Measurements from ENCODE around the gene NDOR1. TPM values are rescaled to one million over a fixed set of nuclear protein-coding genes. Genes with fewer than 3 reads are reported as not detected.

The NDOR1 gene
- total RNA-seq, result 27.0 TPM

- peak within 1 kb of the TSS; percentile 77 to 83 for H3K27ac ChIP-seq
- no peak for TF ChIP-seq CTCF (IDR thresholded peaks at IDR 0.05)
- no peaks in the 10 kb centered on the region for H3K36me3 ChIP-seq
- H3K4me1 ChIP-seq, result peaks cover 25 to 36% of the 10 kb centered on the region in 2 donors
- no peaks in the 10 kb centered on the region for H3K27me3 ChIP-seq
- H3K9me3 ChIP-seq, result no peaks in the 10 kb centered on the region
- intact Hi-C loops (cut with DNase I), result loop anchor here (1.0 kb wide), 2 partner anchors 17 to 36 kb away; partner anchors contain the start of genes ANAPC2, SSNA1 and TUBB4B
- peak within 1 kb of the TSS; percentile 80 to 100 for H3K4me3 ChIP-seq
- peak; percentile 36 to 94 for DNase-seq (ENCODE audit: low spot score in 2 of 2)
Measured at GRCh38 chr9:137205126-137206069, at the start of gene NDOR1, which contains the start of gene TMEM203. NDOR1 (plus strand) TSS chr9:137205700; CDS start chr9:137205778, 78 bp downstream. TMEM203 (minus strand) TSS chr9:137205648; CDS start chr9:137205414, 234 bp downstream.

- intact Hi-C loops (cut with DNase I), result no loop called here
- Histone ChIP-seq H3K27me3 (peaks cover 28% of the 10 kb centered on the region), H3K27ac (no peak overlapping the region), H3K36me3 (no peaks in the 10 kb centered on the region), H3K4me3 (peak overlapping the region in 1 of 2 donors; percentile 29), H3K4me1 (peaks cover 0 to 4% of the 10 kb centered on the region in 2 donors), H3K9me3 (no peaks in the 10 kb centered on the region)
- no peak for TF ChIP-seq CTCF (IDR thresholded peaks at IDR 0.05)
- no peak for DNase-seq (ENCODE audit: low spot score in 2 of 2)
Measured at GRCh38 chr9:137156567-137157375, 48.7 kb upstream of the NDOR1 start.

GRCh38 chr9:137157618-137158415 lies 47.7 kb upstream of the NDOR1 start:
- intact Hi-C loops (cut with DNase I), result no loop called here
- peaks cover 38% of the 10 kb centered on the region for H3K27me3 ChIP-seq

GRCh38 chr9:137158625-137159024 lies 46.9 kb upstream of the NDOR1 start:
- Histone ChIP-seq H3K4me3 (no peak overlapping the region), H3K9me3 (no peaks in the 10 kb centered on the region), H3K4me1 (peaks cover 10 to 17% of the 10 kb centered on the region in 2 donors), H3K27me3 (peaks cover 44% of the 10 kb centered on the region), H3K36me3 (no peaks in the 10 kb centered on the region), H3K27ac (no peak overlapping the region)
- intact Hi-C loops (cut with DNase I), result no loop called here
- DNase-seq (ENCODE audit: low spot score in 2 of 2), result no peak
- no peak for TF ChIP-seq CTCF (IDR thresholded peaks at IDR 0.05)

More at GRCh38 chr9:137157618-137158415, 47.7 kb upstream of the NDOR1 start:
- peaks cover 8 to 12% of the 10 kb centered on the region in 2 donors for H3K4me1 ChIP-seq
- TF ChIP-seq CTCF (IDR thresholded peaks at IDR 0.05), result no peak
- H3K4me3 ChIP-seq, result no peak overlapping the region
- H3K27ac ChIP-seq, result no peak overlapping the region
- no peaks in the 10 kb centered on the region for H3K9me3 ChIP-seq
- no peak for DNase-seq (ENCODE audit: low spot score in 2 of 2)
- no peaks in the 10 kb centered on the region for H3K36me3 ChIP-seq

Measured in ascending aorta (tissue), 2 donors.